NCI-H146 treated with DMSO at 0.1 percent for 48 hours (cell line): ENCODE results near the gene ARL6IP6.
A peak's percentile ranks its signal among the peaks of the same experiment; 100 is the strongest.

Experiments
- DNase-seq: peaks from one replicate; lab custom pipeline; 2025; ENCODE audit not compliant: unreplicated experiment; lab: John Stamatoyannopoulos, UW

The ARL6IP6 gene

GRCh38 chr2:152718076-152718908 lies at the start of gene ARL6IP6:
ARL6IP6 (plus strand) TSS chr2:152718620; CDS start chr2:152718625, 5 bp downstream.
- peak; percentile 71 for DNase-seq

- no peak for DNase-seq
Measured at GRCh38 chr2:152674334-152674733, 44.1 kb upstream of the ARL6IP6 start.

- DNase-seq, result no peak
Measured at GRCh38 chr2:152676461-152676860, 42.0 kb upstream of the ARL6IP6 start.

DNA sequence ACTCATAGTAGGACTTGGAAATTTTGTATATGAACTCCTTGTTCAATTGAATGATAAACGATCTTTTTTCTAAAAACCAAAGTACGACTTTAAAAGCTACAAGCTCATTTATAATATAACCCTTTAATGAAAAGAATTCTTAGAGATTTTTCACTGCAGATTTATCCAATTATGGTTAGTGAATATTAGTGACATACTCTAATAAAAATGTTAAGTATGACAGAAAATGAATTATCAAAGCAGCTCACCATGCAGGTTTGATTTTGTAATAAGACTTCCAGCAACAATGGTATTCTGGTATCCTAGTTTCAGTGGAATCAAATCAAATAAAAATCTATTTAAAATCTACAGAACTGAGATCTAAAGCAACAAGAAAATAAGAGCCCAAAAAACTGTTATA lies 39.6 kb upstream of the ARL6IP6 start:
- DNase-seq, result no peak

GRCh38 chr2:152682663-152683062 lies 35.8 kb upstream of the ARL6IP6 start:
- peak; percentile 67 for DNase-seq

GRCh38 chr2:152683400-152683799 lies 35.0 kb upstream of the ARL6IP6 start:
- DNase-seq, result no peak

DNA sequence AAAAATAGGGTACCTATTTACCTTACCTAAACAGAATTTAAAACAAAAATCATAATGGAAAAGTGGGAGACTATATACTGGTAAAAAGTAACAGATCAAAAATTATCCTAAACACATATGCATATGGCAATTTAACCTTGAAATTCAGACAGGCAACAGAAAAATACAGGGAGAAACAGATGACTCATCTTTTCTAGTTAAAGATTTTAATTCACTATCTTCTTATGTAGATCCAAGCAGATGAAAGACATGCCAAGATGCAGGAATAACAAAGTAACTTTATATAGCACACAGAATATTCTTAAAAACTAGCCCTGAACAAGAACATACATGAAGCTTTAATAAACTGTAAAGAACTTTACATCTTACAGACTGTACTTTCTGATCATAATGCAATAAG lies 32.1 kb upstream of the ARL6IP6 start:
- no peak for DNase-seq

DNA sequence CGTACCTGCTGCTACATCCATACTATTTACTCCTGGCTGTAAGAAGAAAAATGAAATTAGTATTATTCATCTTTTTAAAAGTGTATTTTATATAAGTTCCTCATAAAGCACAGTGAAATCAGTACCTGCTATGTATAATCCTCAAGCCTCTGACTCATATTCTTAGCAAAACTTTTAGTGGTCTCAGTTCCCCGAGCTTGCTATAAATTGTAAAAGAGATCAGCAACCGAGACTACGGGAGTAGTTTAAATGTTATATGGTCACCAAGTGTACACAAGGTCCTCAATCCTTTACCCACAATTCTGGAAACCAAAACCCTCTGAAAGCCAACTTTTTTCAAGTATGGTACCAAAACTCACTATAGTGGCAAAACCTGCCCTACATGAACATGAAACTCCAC lies 25.4 kb upstream of the ARL6IP6 start:
- DNase-seq, result no peak

- DNase-seq, result no peak
Measured at GRCh38 chr2:152694161-152694661, 24.2 kb upstream of the ARL6IP6 start.

DNA sequence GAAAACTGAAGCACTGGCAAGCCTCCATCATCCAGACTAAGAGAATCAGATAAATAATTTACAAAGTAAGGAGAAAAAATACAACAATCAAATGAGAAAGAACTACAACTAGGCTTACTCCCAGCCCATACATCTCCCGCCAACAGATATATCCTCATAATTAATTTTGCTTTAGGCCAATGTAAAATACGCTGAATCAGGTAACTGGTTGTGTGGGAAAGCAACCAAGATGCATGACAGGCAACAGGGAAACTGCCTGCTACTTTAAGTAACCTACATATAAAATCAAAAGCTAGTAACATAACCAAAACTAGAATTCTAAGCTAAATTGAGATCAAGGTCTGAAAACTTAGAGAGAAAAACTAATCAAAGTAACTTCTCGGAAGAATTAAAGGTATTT lies 22.7 kb upstream of the ARL6IP6 start:
- no peak for DNase-seq

DNA sequence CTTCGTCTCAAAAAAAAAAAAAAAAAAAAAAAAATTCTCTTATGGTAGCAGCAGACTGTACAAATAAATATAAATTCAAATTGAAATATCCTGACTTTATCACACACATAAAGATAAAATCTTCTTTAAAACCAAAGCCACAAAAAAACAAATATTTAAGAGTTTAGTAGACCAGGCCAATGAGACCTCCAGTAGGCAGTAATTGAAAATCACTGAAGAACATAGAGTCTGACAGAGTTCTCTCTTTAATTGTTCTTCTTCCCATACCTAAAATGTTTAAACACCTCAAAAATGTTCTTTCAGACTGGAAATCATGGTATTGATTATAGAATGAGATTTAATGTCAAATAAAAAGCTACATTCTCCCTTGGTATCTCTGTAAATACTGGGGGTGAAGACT lies 21.9 kb upstream of the ARL6IP6 start:
- DNase-seq, result no peak

DNA sequence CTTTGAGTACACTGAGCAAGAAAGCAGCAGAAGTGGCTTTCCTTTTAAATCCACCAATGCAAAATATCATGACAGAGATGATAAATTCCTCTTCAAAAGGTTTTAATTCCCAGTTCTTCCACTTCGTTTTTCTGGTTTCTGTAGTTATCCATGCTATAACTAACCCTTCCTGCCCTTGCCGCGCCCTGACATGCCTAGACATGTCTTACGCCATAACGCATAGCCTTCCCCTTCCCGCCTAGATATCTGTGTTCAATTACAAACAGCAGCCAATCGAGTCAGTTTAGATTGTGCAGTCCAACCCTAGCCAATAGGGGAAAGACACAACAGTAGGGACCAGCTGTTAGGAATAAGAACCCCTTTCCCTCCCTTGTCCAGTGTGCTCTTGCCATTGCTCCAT lies 17.2 kb upstream of the ARL6IP6 start:
- DNase-seq, result no peak

GRCh38 chr2:152706477-152707021 lies 11.9 kb upstream of the ARL6IP6 start:
- no peak for DNase-seq

DNA sequence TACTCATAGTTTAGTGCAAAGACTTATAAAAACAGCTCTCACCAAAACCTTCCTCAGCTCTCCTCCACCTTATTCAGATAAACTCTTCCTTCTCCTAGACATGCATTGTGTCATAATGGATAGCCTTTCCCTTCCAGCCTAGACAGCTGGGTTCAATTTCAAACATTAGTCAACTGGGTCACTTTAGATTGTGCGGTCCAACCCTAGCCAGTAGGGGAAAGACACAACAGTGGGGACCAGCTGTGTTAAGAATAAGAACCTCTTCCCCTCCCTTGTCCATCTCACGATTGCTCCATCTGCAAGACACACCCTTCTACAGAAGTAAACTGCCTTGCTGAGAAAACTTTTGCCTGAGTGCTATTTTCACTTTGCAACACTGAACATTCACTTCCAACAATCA lies 9.7 kb upstream of the ARL6IP6 start:
- DNase-seq, result no peak

GRCh38 chr2:152710713-152711112 lies 7.7 kb upstream of the ARL6IP6 start:
- no peak for DNase-seq

GRCh38 chr2:152715112-152715511 lies 3.3 kb upstream of the ARL6IP6 start:
- no peak for DNase-seq

- DNase-seq, result no peak
Measured at GRCh38 chr2:152715854-152716428, 2.5 kb upstream of the ARL6IP6 start.

DNA sequence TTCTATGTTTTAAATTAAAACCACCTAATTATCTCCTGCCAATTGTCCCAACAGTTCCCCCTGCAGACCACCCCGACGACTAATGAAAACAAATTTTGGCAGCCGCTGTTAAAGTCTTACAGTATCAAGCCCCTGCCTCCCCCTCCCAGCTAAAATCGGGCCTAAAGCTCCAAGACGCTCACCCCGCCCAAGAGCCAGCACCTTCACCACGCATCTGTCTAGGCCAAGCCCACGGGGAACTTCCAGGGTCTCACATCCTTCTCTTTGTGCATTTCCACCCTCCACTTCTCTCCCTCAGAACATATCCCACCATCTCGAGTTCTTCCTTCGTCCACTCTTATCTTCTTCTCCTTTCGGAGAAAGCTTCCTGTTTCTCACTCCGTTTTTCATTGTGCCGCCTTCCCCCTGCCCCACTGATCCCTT lies 1.6 kb upstream of the ARL6IP6 start:
- DNase-seq, result peak; percentile 38

DNA sequence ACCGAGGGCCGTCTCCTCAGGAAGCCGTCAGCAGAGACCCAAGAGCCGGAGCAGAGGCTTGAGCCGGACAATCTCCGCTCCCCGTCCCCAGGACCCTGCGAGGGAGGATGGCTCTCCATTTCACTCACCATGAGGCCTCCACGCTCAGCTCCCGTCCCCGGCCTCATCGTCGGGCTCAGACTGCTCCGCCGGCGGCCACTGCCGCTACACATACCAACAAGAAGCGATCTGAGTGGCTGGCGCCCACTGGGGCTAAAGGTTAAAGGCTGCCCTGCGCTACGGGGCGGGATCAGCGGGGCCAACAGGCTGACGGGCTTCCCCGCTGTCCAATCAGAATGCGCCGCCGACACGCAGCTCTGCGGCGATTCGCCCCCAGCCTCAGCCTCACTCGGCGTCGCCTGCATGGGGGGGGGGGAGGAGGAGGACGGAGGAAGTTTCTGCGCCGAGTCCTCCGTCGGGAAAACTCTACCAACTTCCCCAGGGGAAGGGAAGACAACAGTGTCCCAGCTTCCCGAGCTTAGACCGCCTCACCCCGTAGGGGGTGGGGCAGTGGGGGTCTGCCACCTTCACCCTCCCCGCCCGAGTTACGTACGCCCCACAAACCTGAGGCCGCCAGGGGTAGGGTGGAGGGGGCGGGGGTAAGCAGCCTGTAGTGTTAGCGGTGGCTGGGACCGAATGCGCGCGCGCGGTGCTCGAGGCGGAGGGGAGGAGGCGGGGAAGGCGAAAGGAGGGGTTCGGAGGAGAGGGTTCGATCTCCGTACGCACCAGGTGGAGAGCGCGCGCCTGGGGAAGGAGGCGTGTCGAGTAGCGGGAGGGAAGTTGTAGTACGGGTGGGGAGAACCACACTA lies 968 bp upstream of the ARL6IP6 start, which contains the start of gene PRPF40A:
TSS of gene PRPF40A (minus strand) at position 234 of the 848 bp plus-strand sequence. CDS start at position 212, 22 bp downstream.
- peak; percentile 87 for DNase-seq

DNA sequence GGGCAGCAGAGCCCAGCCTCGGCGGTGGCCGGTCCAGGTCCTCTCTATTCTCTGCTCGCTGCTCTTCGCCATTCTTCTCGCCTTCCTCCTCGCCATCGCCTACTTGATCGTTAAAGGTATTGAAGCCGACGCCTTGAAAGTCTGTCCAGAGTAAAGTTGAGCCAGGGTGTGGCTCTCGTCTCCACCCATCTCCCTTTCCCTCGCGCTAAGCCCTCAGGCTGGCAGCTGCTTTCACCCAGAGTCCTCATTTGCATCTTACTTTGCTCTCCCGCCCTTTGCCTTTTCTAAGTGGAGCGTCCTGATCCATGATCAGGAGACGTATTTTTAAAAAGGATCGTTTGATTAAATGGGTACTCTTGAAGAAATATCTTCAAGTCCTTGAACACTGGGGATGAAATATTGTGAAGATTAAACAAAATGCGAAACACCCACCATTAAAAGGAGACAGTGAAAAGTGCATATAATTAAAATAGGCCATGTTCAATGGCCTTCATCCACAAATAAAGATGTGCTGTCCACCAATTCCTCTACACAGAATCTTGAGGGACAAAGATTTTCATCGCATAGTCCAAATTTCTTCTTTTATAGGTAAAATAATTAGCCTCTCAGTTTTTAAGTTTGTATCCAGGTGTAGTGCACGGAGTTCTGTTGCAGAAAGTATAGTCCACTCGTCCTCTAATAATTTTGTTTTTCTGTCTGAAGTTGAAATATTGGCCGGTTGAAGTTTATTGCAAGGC lies 657 bp downstream of the ARL6IP6 start:
- DNase-seq, result peak; percentile 42
